Keratinocyte (primary cell): ENCODE results near the gene MBD1.
"Not testable (repeated sequence)": the region's sequence is repeated elsewhere in the genome, so short reads cannot be mapped to it uniquely, and the experiment has no call there.

ENCODE experiments used
- EZH2 ChIP-seq: IDR thresholded peaks from one replicate; pipeline ENCODE4 v1.6.1; 2012; ENCODE audit warnings: inconsistent platforms, mild to moderate bottlenecking, low read length, moderate library complexity
- TF ChIP-seq, protein P1 (sequence below), 3 experiments: IDR thresholded peaks in 1 of 3; conservative IDR thresholded peaks in 1 of 3; optimal IDR thresholded peaks in 1 of 3; 2 replicates in 2 of 3; 3 replicates in 1 of 3; pipeline versions ENCODE3 to v1.5.1; 2011; ENCODE audit warnings: low read length in 3 of 3, mild to moderate bottlenecking in 3 of 3, moderate library complexity in 2 of 3, control low read depth in 1 of 3, inconsistent platforms in 1 of 3; ENCODE audit not compliant: insufficient read depth in 2 of 3; ENCODE audit errors: extremely low read depth in 1 of 3

DNA sequence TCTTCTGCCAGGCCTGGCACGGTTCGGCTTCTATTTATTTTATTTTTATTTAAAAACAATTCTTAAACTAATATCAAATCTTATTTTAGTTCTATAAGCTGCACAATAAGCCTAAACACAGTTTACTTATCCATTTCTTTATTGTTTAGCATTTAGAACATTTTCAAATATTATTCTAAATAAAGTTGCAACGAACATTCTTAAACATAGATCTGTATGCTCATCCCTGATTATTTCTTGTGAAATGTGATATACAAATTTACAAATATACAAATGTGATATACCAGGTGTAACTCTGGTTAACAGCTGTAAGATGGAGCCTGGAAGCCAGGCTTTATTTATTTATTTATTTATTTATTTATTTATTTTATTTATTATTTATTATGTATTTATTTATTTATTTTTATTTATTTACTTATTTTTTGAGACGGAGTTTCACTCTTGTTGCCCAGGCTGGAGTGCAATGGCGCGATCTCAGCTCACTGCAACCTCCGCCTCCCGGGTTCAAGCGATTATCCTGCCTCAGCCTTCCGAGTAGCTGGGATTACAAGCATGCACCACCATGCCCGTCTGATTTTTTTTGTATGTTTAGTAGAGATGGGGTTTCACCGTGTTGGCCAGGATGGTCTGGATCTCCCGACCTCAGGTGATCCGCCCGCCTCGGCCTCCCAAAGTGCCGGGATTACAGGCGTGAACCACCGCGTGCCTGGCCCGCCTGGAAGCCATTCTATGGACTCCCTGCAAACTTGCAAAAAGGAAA lies 7.2 kb upstream of the MBD1 start:
- TF ChIP-seq, protein P1, sequence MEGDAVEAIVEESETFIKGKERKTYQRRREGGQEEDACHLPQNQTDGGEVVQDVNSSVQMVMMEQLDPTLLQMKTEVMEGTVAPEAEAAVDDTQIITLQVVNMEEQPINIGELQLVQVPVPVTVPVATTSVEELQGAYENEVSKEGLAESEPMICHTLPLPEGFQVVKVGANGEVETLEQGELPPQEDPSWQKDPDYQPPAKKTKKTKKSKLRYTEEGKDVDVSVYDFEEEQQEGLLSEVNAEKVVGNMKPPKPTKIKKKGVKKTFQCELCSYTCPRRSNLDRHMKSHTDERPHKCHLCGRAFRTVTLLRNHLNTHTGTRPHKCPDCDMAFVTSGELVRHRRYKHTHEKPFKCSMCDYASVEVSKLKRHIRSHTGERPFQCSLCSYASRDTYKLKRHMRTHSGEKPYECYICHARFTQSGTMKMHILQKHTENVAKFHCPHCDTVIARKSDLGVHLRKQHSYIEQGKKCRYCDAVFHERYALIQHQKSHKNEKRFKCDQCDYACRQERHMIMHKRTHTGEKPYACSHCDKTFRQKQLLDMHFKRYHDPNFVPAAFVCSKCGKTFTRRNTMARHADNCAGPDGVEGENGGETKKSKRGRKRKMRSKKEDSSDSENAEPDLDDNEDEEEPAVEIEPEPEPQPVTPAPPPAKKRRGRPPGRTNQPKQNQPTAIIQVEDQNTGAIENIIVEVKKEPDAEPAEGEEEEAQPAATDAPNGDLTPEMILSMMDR (optimal IDR thresholded peaks at IDR 0.05 in 1 of 3, IDR thresholded peaks at IDR 0.05 in 1 of 3, conservative IDR thresholded peaks at IDR 0.05 in 1 of 3; ENCODE audit: extremely low read depth in 1 of 3, insufficient read depth in 2 of 3, low read length in 3 of 3): not testable (repeated sequence)
- not testable (repeated sequence) for TF ChIP-seq EZH2
